DMS114 treated with DMSO at 0.1 percent for 48 hours (cell line): ENCODE results near the gene RANBP1.

ENCODE experiments used
- DNase-seq: peaks from one replicate; lab custom pipeline; 2025; ENCODE audit not compliant: unreplicated experiment; lab: John Stamatoyannopoulos, UW

Gene RANBP1

DNA sequence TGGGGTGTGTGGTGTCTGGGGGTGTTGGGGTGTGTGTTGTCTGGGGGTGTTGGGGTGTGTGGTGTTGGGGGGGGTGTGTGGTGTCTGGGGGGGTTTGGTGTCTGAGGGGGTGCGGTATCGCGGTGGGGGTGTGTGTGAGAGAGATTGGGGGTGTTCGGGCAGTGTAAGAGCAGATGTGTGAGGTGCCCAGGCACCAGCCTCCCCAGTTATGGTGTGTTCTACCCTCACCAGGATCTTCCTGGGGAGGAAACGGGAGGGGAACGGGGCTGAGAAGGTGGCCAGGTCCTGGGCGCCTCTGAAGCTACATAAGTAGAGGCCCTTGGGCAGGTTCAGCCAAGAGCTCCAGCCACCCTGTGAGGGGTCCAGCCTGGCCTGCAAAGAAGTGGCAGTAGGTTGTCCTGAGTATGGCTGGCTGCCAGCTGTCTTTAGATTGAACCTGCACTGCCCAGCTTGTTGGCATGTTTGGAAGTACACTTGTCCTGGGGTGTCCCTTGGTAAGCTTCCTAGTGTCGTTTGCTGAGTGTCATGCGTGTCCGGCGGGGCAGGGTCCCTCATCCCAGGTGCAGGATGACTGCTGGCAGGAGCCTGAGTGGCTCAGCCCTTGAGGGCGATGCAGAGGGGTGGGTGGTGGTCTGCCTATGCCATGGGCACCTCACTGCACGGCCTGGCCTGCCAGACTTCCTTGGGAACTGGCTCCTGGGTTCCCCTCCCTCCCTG, 7.6 kb downstream of the RANBP1 start:
- no peak for DNase-seq

DNA sequence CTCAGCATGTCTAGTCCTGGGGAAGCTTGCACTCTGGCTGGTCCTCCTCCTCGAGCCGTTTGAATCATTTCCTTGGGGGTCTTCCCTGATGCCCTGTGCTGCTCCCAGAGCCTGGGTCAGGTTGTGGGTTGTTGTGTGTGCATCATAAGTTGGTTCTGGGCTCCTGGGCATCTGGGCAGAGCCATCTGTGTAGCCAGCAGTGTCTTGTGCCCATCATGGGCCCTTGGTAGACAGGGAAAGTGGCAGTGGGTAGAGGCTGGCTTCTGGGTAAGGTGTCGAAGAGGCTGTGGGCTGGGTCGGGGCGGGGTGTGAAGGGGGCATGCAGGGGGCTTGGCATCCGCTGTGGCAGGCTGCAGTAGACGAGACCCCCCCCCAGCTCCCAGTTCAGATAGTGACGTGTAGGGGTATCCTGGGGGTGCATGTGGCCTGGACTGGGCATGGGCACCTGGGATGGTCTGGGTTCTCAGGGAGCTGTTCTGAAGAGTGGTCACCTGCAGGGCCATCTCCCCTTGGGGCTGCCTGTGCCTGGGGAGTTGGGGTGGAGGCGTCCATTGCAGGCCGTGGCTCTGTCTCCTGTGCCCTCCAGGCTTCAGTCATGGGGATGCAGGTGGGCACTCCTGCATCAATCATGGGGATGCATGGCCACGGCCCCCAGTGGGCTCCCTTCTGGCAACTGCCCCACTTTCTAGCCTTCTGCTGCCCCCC, 8.3 kb downstream of the RANBP1 start:
- no peak for DNase-seq

DNA sequence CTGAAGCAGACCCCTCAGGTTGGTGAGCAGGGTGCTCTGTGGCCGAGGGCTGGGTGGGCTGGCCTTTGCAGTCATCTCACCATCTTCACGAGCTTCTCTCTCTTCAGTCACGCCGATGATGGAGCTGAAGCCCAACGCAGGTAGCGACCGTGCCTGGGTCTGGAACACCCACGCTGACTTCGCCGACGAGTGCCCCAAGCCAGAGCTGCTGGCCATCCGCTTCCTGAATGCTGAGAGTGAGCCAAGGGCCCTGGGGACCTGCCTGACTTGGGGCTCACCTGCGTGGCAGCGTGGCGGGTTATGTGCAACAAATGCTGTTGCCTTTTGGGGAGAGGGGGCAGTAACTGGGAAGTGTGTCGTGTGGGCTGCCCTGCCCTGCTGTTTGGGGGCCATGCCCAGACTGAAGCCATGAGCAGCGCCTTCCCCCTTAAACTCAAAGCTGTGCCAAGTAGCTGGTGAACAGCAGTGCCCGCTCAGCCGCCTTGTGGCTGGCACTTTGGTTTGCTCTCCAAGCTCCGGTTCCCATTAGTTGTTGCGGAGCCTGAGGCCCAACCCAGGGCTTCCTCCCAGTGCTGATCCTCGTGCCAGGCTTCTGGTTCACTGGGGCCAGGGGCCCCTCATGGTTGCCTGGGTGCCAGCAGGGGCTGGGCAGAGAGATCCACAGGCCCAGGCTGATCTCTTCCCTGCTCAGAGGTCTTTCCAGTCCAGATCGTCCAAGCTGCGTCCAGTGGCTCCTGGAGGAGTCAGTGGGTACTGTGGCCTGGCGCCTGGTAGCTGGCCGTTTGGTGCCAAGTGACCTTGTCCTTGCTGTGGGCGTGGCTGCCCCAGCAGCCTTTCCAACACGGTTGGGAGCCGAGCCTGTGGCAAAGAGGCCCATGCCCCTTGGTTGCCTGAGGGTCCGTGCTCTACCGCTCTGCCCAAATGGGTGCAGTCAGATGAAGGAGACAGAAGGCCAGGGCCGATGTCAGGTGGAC, 9.6 kb downstream of the RANBP1 start:
- DNase-seq: no peak

DNA sequence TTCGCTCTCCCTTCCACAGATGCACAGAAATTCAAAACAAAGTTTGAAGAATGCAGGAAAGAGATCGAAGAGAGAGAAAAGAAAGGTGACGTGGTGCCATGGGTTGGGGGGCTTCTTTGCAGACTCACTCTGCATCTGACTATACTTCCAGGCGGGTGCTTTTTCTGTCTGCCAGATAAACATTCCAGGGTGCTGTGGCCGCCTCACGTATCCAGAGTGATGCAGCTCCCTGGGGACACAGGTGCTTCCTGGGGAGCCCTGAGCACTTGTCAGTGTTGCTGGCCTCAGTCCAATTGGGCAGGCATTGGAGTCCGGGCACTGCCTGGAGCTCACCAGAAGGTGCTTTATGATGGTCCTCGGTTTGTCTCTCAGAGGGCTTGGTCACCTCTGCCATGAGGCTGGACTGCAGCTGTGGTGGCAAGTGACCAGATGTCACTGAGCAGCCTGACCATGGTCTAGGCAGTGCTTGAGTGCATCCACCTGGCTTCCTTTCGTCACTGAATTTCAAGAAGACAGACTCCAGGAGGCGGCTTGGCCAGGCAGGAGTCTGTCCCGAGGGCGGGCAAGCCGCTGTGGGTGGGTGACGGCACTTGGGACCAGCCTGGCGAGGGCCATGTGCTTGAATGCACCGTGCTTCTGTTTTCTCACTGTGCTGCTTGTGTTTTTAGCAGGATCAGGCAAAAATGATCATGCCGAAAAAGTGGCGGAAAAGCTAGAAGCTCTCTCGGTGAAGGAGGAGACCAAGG, 10.6 kb downstream of the RANBP1 start:
- DNase-seq: no peak

DNA sequence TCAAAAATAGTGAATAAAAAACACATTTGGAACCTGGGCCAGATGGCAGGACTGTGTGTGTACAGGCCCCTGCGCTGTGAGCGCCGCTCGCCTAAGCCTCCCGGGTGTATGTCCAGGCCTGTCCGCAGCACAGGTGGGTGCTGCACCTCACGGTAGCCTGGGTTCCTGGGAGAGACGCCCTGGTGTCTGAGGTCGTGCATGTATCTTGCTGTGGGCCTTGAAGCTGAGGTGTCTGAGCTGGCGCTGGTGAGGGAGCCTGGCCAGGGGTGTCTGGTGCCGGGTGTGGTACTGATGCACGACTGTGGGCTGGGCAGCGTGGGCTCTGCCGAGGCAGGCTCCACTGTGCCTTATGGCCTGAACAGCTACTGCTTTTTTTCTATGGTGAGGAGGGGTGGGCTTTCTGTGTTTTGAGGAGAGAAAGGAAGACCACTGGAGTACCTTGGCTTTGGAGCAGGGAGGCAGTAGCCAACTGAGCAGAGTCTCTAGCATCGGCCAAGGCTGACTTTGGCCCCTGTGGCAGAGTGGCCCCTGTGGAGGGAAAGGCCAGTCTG, 11.5 kb downstream of the RANBP1 start:
- DNase-seq: no peak

DNA sequence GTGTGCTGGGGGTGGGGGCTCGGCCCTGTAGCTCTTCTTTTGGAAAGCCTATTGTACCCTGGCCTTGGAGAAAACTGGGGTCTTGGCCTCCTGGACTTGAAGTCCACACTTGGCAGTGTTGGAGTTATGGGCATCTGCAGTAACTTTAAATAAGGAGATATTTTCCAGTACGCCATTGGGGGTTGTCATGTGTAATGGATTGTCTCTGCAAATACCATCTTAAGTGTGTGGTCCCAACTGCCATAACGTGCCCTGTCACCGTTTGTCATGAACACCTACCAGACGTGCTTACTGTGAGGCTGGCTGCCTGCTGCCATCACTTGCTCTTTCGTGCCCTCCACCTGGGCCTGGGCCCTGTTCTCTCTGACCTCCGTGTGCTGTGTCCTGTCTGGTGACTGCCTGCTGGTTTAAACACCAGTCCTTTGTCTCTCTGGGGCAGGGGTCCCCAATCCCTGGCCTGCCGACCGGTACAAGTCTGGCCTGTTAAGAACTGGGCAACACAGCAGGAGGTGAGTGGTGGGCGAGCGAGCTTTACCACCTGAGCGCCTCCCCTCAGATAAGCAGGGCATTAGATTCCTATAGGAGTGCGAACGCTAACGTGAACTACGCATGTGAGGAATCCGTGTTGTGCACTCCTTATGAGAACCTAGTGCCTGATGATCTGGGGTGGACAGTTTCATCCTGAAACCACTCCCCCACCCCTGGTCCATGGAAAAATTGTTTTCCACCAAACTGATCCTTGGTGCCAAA, 12.1 kb downstream of the RANBP1 start:
- DNase-seq: no peak

DNA sequence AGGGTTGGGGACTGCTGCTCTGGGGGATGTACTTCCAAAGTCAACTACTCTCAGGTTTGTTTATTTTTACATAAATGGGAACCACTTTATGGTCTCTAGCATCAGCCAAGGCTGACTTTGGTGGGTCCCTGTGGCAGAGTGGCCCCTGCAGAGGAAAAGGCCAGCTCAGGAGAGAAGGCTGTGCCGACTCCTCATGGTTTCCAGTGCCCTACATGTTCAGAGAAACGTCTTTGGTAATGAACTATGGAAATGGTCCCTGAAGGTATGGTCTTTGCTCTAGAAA, 12.7 kb downstream of the RANBP1 start:
- DNase-seq: no peak

DNA sequence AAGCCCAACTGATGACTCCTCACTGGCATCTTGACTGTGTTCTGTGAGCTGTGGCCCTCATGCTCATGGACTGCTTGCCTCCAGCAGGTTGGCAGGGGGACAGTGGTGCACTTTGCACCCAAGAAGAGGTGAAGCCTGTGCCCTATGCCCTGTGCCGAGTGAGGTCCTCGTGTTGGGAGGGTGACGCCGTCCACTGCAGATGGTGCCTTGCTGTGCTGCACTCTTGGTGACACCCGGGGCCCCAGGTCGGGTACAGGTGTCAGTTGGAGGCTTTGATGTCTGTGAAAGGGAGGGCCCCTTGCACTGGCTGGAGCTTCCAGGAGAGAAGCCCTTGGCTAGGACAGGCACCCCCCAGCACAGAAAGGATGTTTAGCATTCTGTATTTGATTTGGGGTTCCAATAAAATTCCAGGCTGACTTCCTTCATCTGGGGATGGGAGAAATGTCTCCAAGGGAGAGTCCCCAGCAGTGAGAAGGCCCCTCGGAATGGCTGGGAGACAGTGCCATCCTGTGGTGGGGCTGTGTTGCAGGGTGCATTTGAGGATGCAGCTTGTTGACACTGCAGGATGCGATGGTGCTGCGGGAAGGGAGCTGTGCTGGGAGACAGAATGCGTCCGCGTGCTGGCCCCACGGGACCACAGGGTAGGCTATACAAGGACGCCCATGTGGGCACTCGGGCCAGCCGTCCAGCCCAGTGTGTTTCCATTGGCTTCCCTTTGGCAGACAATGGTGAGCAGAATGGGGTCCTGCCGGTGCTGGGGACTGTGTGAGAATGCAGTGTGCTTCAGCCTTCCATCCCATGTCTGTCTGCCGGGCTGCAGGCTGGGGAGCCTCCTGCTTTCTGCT, 13.2 kb downstream of the RANBP1 start:
- no peak for DNase-seq

DNA sequence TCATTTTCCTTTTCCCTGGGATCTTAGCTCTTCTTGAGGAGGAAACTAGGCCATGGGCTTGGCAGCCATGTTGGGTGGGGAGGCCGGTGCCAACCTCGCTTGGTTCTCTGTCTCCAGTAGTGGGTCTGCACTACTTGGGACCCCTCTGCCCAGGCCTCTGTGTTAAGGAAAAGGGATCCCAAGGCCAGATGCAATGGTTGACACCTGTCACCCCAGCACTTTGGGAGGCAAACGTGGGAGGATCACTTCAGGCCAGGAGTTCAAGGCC, 13.8 kb downstream of the RANBP1 start:
- no peak for DNase-seq

DNA sequence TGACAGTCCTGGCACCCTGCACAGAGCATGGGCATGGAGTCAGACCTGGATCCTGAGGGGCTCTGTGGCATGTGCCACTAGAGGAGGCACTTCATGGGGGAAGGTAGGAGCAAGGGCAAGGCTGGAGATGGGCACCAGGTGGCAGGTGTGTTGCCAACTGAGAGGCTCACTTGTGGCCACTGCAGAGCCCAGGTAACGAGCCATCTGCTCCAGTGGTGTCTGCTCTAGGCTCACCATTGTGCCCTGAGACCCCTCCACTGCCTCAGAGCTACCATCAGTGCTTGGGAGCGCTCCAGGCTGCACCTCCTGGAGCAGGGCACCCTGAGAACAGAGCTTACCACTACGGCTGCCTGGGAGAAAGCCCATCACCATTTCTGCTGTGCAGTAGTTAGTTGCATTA, 14.4 kb downstream of the RANBP1 start:
- no peak for DNase-seq

DNA sequence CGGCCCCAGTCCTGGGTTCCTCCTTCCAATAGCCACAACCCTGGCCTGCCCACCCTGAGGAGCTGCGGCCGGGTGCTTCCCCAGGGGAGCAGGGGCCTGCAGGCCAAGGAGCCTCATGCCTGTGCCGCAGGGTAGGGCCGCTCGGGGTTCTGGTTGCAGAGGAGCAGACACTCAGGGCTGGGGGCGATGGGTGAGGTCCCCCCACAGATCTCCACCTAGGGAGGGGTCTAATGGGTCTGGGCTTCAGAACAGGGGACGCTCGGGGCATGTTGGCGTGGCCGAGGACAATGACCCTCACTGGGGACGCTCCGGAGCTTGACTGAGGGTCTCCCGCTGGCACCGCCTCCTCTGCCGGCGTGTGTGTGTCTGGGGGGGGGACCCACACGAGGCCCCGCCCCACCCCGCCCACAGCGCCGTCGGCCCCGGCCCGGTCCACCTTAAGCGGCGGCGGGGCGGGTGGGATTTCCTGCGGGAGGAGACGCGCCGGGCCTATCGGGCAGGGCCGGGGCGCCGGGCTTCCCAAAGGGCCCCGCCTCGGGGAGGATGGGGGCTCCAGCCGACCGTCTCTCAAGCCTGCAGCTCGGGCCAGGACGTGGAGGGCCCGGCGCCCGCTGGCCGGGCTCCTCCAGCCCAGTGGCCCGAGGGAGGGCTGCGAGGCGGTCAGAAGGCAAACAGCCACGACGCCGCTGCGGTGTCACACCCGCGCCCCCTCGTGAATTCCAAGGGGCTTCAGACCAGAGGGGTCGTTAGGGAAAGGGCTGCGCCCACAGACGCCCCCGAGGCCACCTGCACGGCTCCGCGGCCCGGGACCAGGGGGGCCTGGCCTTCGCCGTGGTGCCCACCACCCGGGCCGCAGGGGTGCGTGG, 15.1 kb downstream of the RANBP1 start:
- peak; percentile 29 for DNase-seq

DNA sequence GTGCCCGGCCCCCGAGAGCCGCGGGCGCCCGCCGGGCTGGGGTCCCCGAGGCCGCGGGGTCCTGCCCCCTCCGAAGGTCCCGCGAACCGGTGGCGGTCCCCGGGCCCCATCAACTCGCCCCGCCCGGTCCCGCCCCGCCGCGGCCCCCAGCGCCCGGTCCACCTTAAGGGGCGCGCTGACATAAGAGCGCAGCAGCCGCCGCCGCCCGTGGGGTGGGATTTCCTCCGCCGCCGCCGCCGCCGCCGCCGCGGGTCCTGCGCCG, 15.6 kb downstream of the RANBP1 start, which contains the start of gene ZDHHC8:
Gene ZDHHC8, plus strand, starts transcription at position 208 of the 262 bp plus-strand sequence. CDS start 144 bp downstream, outside the sequence.
- no peak for DNase-seq

DNA sequence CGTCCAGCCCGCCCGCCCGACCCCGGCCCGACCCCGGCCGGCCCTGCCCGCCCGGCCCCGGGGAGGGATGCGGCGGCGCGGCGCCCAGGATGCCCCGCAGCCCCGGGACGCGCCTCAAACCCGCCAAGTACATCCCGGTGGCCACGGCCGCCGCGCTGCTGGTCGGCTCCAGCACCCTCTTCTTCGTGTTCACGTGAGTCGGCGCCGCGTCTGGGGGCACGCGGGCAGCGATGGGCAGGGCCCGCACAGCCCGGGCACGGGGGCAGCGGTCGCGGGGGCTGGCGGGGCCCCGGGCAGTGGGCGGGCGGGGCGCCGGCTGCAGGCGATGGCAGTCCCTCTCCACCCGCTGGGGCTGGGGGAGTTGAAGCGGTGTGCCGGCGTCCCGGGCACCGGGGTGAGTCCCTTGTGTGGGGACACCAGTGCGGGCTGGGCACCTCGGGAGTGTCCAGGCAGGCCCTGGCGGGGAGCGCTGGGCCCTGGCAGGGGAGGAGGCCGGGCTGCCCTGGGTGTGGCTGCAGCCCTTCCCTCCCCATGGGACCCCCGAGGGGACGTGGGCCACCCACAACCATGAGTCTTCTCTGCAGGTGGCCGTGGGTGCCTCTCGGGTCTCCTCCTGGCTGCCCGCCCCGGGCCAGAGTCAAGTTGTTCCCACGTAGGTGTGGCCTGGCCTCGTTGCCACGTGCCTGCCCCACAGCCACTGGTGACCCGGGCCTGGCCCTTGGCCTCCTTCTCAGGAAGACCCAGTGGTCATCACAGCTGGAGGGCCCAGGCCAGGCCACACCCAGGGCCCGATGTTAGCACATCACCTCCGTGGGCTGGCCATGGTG, 16.2 kb downstream of the RANBP1 start:
- DNase-seq: no peak

DNA sequence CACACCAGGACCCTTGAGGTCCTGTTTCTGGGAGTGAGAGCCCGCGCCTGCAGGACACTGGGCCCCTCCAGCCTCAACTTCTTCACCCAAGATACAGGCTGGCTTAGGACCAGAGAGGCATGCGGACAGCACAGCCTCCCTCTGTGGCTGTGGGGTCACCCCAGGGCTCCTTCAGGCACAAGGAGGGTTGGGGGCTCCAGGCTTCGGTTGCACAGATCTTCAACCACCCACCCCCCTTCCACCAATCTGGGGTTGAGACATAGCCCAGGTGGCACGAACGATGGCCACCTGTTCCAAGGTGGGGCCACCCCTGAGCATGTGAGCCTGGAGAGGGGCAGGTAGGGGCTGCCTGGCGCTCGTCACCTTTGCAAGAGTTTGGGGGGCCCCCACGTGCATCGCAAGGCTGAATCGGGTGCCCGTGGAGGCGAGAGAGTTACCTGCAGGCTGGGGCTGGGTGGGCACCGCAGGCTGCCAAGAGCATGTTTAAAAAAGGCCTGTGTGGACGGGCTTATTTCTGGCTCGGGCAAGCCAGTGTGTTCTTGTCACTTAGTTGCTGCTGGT, 16.9 kb downstream of the RANBP1 start:
- no peak for DNase-seq

DNA sequence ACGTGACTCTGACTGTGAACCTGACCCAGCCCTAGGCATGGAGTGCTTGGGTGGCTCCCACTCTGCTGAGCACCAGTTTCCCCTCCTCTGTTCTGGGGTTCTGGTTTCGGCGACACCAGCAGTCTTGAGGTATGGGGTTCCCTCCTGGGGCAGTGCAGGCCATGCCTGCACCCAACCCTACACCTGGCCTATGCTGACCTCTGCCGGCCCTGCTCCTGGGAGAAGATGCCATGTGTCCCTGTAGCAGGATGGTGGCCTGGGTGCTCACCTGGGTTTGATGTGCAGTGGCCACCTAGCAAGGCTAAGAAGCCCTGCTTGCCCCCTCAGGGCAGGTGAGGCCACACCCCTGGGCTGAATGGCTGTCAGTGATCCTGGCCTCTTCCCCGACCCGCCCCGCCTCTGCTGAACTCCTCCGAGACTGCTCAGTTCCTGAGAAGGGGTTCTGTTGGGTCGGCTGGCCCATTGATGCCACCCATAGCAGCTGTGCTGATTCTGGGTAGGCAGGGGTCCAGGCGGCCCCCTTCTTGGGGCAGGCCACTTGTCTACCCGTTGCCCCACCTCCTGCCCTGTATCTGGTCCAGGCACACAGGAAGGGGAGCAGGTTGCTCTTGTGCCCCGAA, 18.1 kb downstream of the RANBP1 start:
- DNase-seq: no peak

DNA sequence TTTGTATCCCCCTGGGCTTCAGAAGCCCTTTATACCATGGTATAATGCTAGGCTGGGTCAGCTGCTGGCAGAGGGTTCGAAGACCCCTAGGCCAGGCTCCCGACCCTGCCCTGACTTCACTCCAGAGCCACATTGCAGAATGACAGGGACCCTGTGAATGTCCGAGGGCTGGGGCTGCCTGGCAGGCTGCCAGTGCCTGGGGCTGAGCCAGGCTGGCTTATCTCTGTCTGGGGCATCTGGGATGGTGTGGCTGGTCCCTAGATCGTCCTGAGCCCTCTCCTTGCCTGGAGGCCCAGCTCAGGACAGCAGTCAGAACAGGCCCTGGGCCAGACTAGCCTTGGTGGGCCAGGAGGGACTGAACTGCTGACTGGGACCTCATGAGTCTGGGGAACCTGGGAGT, 19.4 kb downstream of the RANBP1 start:
- DNase-seq: no peak
